DMS153 (cell line): ENCODE data around the gene INHBC.
"Not testable (repeated sequence)": the region's sequence is repeated elsewhere in the genome, so short reads cannot be mapped to it uniquely, and the experiment has no call there.

ENCODE experiments used
- DNase-seq: peaks from one replicate; lab custom pipeline; 2025; lab: John Stamatoyannopoulos, UW

The INHBC gene

GRCh38 chr12:57429473-57430111 lies 5.0 kb upstream of the INHBC start:
- DNase-seq, result no peak

GRCh38 chr12:57430112-57430930 lies 4.3 kb upstream of the INHBC start:
- DNase-seq, result no peak

DNA sequence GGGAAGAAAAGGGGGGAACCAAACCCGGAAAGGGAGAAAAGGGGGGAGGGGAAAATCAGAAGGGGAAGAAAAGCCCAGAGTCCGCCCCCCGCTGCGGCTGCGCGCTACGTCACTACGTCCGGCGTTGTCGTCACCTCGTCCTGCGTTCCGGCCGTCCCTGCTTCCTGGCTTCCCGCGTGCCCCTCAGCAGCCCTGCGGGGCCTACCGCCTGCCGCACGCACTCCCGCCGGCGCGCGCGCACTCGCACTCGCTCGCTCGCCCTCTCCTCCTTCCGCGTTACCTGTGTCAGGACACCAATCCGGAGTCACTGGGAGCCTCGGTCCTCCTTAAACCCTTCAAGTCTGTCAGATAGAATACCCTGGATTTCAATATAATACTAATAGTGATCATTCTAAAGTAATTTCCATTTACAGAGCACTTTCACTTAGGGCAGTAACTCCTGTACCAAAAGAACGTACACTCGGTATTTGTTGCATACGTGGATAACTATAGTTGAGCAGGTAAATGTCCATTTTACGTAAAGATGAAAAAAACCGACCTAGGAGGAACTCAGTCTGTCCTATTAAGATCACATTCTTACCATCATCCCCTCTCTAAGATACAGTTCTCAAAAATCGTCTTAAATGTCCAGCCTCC lies 3.5 kb upstream of the INHBC start, which contains the start of gene R3HDM2:
R3HDM2 (minus strand) TSS at position 113 of the 636 bp plus-strand sequence. CDS start 120,615 bp downstream, outside the sequence.
- peak; percentile 92 for DNase-seq

- no peak for DNase-seq
These were observed 2.9 kb upstream of the INHBC start for GRCh38 chr12:57431654-57432188.

- DNase-seq, result no peak
These were observed 1.2 kb upstream of the INHBC start for GRCh38 chr12:57433370-57433769.

- DNase-seq, result no peak
These were observed 709 bp downstream of the INHBC start for GRCh38 chr12:57435293-57435692.

- no peak for DNase-seq
These were observed 3.8 kb downstream of the INHBC start for GRCh38 chr12:57438400-57438799.

DNA sequence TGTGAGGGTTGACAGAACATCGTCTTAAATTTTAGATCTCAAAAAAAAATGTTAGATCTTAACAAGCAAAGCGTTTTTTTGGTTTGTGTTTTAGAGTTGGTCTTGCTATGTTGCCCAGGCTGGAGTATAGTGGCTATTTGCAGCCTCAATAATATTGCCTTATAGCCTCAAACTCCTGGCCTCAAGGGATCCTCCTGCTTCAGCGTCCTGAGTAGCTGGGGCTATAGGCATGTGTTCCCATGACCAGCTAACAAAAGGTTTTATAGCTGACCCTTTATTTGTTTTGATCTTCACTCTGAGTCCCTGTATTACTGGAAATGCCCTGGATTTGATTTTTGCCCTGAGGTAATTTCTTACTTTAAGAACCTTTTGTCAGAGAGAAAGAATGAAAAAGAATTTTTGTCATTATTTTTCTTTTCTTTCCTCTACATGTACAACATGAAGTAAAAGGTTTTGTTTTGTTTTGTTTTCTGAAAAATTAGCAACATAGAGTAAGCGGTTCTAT lies 5.2 kb downstream of the INHBC start:
- DNase-seq, result no peak

DNA sequence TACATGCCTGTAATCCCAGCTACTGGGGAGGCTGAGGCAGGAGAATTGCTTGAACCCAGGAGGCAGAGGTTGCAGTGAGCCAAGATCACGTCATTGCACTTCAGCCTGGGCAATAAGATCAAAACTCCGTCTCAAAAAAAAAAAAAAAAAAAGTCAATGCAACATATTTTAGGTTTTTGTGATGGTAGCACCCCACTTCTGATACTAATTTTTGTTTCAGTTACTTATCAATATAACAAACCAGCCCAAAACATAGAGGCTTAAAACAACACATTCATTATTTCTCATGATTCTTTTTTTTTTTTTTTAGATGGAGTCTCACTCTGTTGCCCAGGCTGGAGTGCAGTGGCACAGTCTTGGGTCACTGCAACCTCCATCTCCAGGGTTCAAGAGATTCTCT lies 6.8 kb downstream of the INHBC start:
- not testable (repeated sequence) for DNase-seq

DNA sequence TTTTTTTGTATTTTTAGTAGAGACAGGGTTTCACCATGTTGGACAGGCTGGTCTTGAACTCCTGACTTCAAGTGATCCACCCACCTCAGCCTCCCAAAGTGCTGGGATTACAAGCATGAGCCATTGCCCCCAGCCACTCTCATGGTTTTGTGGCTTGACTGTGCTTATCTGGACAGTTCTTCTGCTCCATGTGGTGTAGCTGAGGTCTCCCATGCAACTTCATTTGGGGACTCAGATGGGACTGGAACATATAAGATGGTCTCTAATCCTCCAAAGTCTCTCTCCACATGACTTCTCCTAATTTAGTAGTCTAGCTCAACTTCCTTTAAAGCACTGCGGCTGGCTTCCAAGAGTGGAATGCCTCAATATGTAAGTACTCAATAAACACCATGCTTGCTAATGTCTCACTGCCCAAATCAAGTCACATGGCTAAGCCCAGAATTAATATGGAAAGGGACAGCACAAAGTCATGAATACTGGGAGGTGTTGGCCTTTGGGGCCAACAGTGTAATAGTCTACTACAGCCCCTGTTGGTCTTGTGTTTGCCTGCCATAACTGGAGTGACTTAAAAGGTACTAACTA lies 7.4 kb downstream of the INHBC start:
- no peak for DNase-seq

- not testable (repeated sequence) for DNase-seq
These were observed 9.8 kb downstream of the INHBC start for GRCh38 chr12:57444337-57444736.

GRCh38 chr12:57444744-57445143 lies 10.2 kb downstream of the INHBC start:
- DNase-seq, result no peak

DNA sequence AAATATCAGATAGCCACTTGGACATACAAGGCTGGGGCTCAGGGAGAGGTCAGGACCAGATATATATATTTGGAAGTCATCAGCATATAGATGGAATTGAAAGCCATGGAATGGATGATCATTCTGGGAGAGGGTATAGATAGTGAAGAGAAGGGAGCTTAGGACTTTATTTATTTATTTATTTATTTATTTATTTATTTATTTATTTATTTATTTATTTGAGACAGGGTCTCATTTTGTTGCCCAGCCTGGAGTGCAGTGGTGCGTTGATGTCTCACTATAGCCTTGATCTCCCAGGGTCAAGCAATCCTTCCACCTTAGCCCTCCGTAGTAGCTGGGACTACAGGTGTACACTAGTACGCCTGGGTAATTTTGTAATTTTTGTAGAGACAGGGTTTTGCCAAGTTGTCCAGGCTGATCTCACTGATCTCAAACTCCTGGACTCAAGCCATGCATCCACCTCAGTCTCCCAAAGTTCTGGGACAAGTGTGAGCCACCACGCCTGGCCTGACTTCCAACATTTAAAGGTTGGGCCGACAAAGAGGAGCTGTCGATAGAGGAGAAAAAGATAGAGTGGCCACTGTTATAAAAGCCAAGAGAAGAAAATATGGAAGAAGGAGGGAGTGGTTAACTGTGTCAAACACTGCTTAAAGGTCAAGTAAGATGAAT lies 11.8 kb downstream of the INHBC start:
- no peak for DNase-seq

DNA sequence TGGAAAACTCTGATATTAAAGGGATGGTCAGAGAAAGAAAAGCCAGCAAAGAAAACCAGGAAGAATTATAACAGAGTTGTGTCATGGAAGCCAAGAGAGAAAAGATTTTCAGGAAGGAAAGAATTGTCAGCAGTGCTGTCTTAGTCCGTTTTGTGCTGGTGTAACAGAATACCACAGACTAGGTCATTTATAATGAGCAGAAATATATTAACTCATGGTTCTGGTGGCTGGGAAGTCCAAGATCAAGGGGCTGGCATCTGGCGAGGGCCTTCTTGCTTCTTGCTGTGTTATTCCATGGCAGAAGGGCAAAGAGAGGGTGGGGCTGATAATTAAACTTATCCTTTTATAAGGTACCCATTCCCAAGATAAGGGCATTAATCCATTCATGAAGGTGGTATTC lies 14.1 kb downstream of the INHBC start:
- DNase-seq, result no peak

DNA sequence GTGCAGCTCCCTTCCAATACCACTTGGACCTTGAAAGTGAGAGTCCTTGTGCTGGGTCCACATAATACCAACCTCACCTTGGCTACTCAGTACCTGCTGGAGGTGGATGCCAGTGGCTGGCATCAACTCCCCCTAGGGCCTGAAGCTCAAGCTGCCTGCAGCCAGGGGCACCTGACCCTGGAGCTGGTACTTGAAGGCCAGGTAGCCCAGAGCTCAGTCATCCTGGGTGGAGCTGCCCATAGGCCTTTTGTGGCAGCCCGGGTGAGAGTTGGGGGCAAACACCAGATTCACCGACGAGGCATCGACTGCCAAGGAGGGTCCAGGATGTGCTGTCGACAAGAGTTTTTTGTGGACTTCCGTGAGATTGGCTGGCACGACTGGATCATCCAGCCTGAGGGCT lies 14.8 kb downstream of the INHBC start:
- DNase-seq, result no peak

DNA sequence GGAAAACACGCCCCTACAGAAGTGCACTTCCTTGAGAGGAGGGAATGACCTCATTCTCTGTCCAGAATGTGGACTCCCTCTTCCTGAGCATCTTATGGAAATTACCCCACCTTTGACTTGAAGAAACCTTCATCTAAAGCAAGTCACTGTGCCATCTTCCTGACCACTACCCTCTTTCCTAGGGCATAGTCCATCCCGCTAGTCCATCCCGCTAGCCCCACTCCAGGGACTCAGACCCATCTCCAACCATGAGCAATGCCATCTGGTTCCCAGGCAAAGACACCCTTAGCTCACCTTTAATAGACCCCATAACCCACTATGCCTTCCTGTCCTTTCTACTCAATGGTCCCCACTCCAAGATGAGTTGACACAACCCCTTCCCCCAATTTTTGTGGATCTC lies 15.5 kb downstream of the INHBC start:
- no peak for DNase-seq

GRCh38 chr12:57451233-57451778 lies 16.7 kb downstream of the INHBC start:
- DNase-seq, result no peak

- no peak for DNase-seq
These were observed 17.8 kb downstream of the INHBC start for GRCh38 chr12:57452181-57452936.

DNA sequence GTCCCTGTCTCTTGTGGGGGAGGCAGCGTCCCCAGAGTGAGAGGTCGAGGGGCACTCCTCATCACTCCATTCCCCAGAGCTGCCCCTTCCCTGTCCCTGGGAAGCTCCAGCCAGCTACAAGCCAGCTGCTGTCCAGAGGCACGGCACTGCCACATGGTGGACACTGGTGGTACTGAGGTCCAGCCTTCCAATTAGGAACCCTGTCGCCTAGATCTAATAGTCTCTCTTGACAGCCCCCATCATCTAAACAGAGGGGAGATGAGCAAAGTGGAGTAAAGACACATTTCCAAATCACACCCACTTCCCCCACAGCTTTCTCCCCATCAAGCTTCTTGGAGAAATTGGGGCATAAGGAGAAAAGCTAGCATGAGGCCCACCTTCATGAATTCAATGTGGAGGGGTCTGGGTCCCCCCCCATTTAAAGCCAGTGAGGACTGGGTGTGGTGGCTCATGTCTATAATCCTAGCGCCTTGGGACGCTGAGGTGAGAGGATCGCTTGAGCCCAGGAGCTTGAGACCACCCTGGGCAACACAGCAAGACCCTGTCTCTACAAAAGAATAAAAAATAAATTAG lies 18.4 kb downstream of the INHBC start:
- peak; percentile 30 for DNase-seq

DNA sequence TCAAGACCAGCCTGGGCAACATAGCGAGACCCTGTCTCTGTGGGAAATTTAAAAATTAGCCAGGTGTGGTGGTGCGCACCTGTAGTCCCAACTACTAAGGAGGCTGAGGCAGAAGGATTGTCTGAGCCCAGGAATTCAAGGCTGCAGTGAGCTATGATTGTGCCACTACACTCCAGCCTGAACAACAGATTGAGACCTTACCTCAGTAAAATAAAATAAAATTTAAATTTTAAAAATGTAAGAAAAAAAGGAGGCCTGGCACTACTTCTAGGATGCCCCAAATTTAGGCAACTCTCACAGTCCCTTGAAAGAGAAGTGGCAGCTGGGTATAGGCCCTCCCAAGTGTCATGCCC lies 19.6 kb downstream of the INHBC start:
- DNase-seq, result no peak
